SK-MEL-5 (cell line): ENCODE results near the gene CENPQ. TPM values are rescaled to one million over a fixed set of nuclear protein-coding genes. Genes with fewer than 3 reads are reported as not detected.
A peak's percentile ranks its signal among the peaks of the same experiment; 100 is the strongest.
"Not testable (repeated sequence)": the region's sequence is repeated elsewhere in the genome, so short reads cannot be mapped to it uniquely, and the experiment has no call there.

Experiments
- DNase-seq: peaks from one replicate; pipeline ENCODE4 v3.0.0-alpha.2; 2016; ENCODE audit warnings: low read depth, low spot score
- in situ Hi-C: cut with HindIII; loops from 2 replicates; pipeline ENCODE4 v1.10.0; 2016; ENCODE audit warnings: low sequenced_read_pairs, high pct_unique_total_duplicates, low pct_unique_long_range_greater_than_20kb
- polyA plus RNA-seq, 2 experiments: library from polyadenylated mRNA; depleted of rRNA; stranded (reverse); fragments of >200 nt; gene quantifications; 2 replicates each; pipeline ENCODE4 v1.2.3, GENCODE V29; 2015
- total RNA-seq: library from RNA; depleted of rRNA; stranded (reverse); fragments of >200 nt; shearing (Covaris generic); gene quantifications from 2 replicates; pipeline ENCODE4 v1.2.3, GENCODE V29; 2014; rRNA removed

Gene CENPQ
- total RNA-seq, result 14.2 and 14.7 TPM in 2 replicates
- 7.0 and 9.5 TPM in 2 replicates for polyA plus RNA-seq (2015; cell fraction: cytosol; rRNA removed)
- polyA plus RNA-seq (2015; cell fraction: nucleus; rRNA removed), result 7.1 and 12.2 TPM in 2 replicates

GRCh38 chr6:49462927-49463611 is at the start of gene CENPQ, which contains the start of gene MMUT:
Gene CENPQ, plus strand, starts transcription at chr6:49463370. Its CDS starts 6,807 bp downstream, at chr6:49470177.
Gene MMUT, minus strand, starts transcription at chr6:49463253. Its CDS starts 3,787 bp downstream, at chr6:49459466.
- in situ Hi-C loops, result no loop called here

GRCh38 chr6:49415358-49415757 is 47.8 kb upstream of the CENPQ start:
- in situ Hi-C loops, result no loop called here
- DNase-seq, result no peak

More at GRCh38 chr6:49462927-49463611, at the start of gene CENPQ, which contains the start of gene MMUT:
- peak; percentile 95 for DNase-seq

- no peak for DNase-seq
- in situ Hi-C loops, result no loop called here
Measured at GRCh38 chr6:49416195-49416594, 47.0 kb upstream of the CENPQ start.

- DNase-seq, result peak; percentile 3
- in situ Hi-C loops, result no loop called here
Measured at GRCh38 chr6:49423817-49424216, 39.4 kb upstream of the CENPQ start.

- in situ Hi-C loops, result no loop called here
- DNase-seq, result no peak
Measured at GRCh38 chr6:49430187-49430586, 33.0 kb upstream of the CENPQ start.

- DNase-seq, result no peak
- in situ Hi-C loops, result no loop called here
Measured at GRCh38 chr6:49430866-49431265, 32.3 kb upstream of the CENPQ start.

GRCh38 chr6:49453221-49453620 is 9.9 kb upstream of the CENPQ start:
- in situ Hi-C loops, result no loop called here

GRCh38 chr6:49454787-49455709 is 8.1 kb upstream of the CENPQ start:
- DNase-seq, result no peak
- in situ Hi-C loops, result no loop called here

More at GRCh38 chr6:49453221-49453620, 9.9 kb upstream of the CENPQ start:
- DNase-seq, result peak; percentile 16

- in situ Hi-C loops, result no loop called here
- no peak for DNase-seq
Measured at GRCh38 chr6:49457771-49458170, 5.4 kb upstream of the CENPQ start.

- in situ Hi-C loops, result no loop called here
- DNase-seq, result no peak
Measured at GRCh38 chr6:49462071-49462470, 1.1 kb upstream of the CENPQ start.

- DNase-seq, result no peak
- in situ Hi-C loops, result no loop called here
Measured at GRCh38 chr6:49462599-49462926, 607 bp upstream of the CENPQ start.

- DNase-seq, result no peak
- in situ Hi-C loops, result no loop called here
Measured at GRCh38 chr6:49463612-49463967, 420 bp downstream of the CENPQ start.

GRCh38 chr6:49464691-49465090 is 1.5 kb downstream of the CENPQ start:
- no peak for DNase-seq
- in situ Hi-C loops, result no loop called here

- DNase-seq, result no peak
- in situ Hi-C loops, result no loop called here
Measured at GRCh38 chr6:49468042-49468441, 4.9 kb downstream of the CENPQ start.

- in situ Hi-C loops, result not testable (repeated sequence)
Measured at GRCh38 chr6:49476564-49476963, 13.4 kb downstream of the CENPQ start.

GRCh38 chr6:49479308-49479970 is 16.3 kb downstream of the CENPQ start:
- DNase-seq, result no peak
- in situ Hi-C loops, result no loop called here

More at GRCh38 chr6:49476564-49476963, 13.4 kb downstream of the CENPQ start:
- not testable (repeated sequence) for DNase-seq

GRCh38 chr6:49481846-49482245 is 18.7 kb downstream of the CENPQ start:
- DNase-seq, in situ Hi-C loops: not testable (repeated sequence)

- DNase-seq, in situ Hi-C loops: not testable (repeated sequence)
Measured at GRCh38 chr6:49483380-49483779, 20.2 kb downstream of the CENPQ start.
